ENCODE data around the gene TUB. TPM values are rescaled to one million over a fixed set of nuclear protein-coding genes. Genes with fewer than 3 reads are reported as not detected.
A peak's percentile ranks its signal among the peaks of the same experiment; 100 is the strongest.

The TUB gene
- total RNA-seq, 1 donor = 19.2 TPM

- H3K4me3 ChIP-seq (ENCODE audit: low read depth, low read length) = no peak overlapping the region
- DNase-seq (ENCODE audit: low read depth) = no peak
- no peak for TF ChIP-seq CTCF (IDR thresholded peaks at IDR 0.05; ENCODE audit: insufficient read depth, low read length)
Measured at GRCh38 chr11:8058216-8058615, 22.8 kb upstream of the TUB start.

GRCh38 chr11:8059030-8059429 lies 22.0 kb upstream of the TUB start:
- DNase-seq (ENCODE audit: low read depth) = no peak
- no peak for TF ChIP-seq CTCF (IDR thresholded peaks at IDR 0.05; ENCODE audit: insufficient read depth, low read length)
- no peak overlapping the region for H3K4me3 ChIP-seq (ENCODE audit: low read depth, low read length)

- no peak for DNase-seq (ENCODE audit: low read depth)
- no peak overlapping the region for H3K4me3 ChIP-seq (ENCODE audit: low read depth, low read length)
- no peak for TF ChIP-seq CTCF (IDR thresholded peaks at IDR 0.05; ENCODE audit: insufficient read depth, low read length)
Measured at GRCh38 chr11:8059571-8060011, 21.4 kb upstream of the TUB start.

GRCh38 chr11:8060146-8060719 lies 20.8 kb upstream of the TUB start:
- no peak overlapping the region for H3K4me3 ChIP-seq (ENCODE audit: low read depth, low read length)
- no peak for TF ChIP-seq CTCF (IDR thresholded peaks at IDR 0.05; ENCODE audit: insufficient read depth, low read length)
- DNase-seq (ENCODE audit: low read depth) = no peak

GRCh38 chr11:8060801-8061554 lies 20.0 kb upstream of the TUB start:
- TF ChIP-seq CTCF (IDR thresholded peaks at IDR 0.05; ENCODE audit: insufficient read depth, low read length) = no peak
- DNase-seq (ENCODE audit: low read depth) = peak; percentile 76
- no peak overlapping the region for H3K4me3 ChIP-seq (ENCODE audit: low read depth, low read length)

GRCh38 chr11:8061555-8062428 lies 19.2 kb upstream of the TUB start:
- no peak for TF ChIP-seq CTCF (IDR thresholded peaks at IDR 0.05; ENCODE audit: insufficient read depth, low read length)
- no peak for DNase-seq (ENCODE audit: low read depth)
- H3K4me3 ChIP-seq (ENCODE audit: low read depth, low read length) = no peak overlapping the region

All from fibroblast of the aortic adventitia (primary cell).